ENCODE data around the gene CYB5R4. TPM values are rescaled to one million over a fixed set of nuclear protein-coding genes. Genes with fewer than 3 reads are reported as not detected.

The CYB5R4 gene
- total and polyA plus RNA-seq, 2 of the 13 experiments (the other 11 are each of a cell fraction or from before 2014, with no cell fraction given): 5.3 to 26.1 TPM

DNA sequence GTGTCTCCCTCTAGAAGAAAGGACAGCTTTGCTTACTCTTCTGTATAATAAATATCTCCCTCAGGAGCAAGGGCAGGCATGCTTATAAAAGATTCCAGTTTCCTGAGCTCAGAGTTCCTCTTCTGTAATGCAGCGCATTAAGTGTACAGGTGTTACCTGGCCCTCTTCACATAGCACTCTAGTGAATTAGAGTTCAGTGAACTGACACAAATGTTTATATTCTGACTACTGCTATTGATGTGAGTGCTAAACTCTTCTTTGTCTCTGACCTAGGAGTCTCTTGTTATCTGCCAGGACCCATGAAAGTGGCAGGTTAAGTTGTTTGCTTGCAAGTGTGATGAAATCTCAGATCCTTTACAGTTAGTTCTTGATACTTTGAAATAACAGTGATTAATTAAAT is 33.5 kb downstream of the CYB5R4 start:
- H4K20me1 ChIP-seq (ENCODE audit: insufficient read depth, low read length): no peaks in the 10 kb centered on the region
- no peak overlapping the region for H3K4me3 ChIP-seq (replicated peaks in 1 of 3; ENCODE audit: insufficient read depth in 1 of 3, low read depth in 2 of 3, low read length in 3 of 3)
- no peaks in the 10 kb centered on the region for H3K4me1 ChIP-seq (ENCODE audit: insufficient read depth, low read length)
- no peak overlapping the region for H2AFZ ChIP-seq (ENCODE audit: low read length)
- H3K9me3 ChIP-seq (ENCODE audit: low read length): no peaks in the 10 kb centered on the region
- intact Hi-C loops (cut with micrococcal nuclease; ENCODE audit: unreplicated experiment): no loop called here
- H3K4me2 ChIP-seq (ENCODE audit: low read depth, low read length): no peak overlapping the region
- no peak overlapping the region for H3K27ac ChIP-seq (ENCODE audit: extremely low read length, insufficient read depth, low read length)
- no peak for TF ChIP-seq NFE2L1 (CRISPR knock-in tag; IDR thresholded peaks at IDR 0.05; ENCODE audit: borderline replicate concordance)
- TF ChIP-seq PCBP1 (IDR thresholded peaks at IDR 0.05; ENCODE audit: borderline replicate concordance, low read depth, low read length): no peak
- no peak for TF ChIP-seq KAT2B (IDR thresholded peaks at IDR 0.05; ENCODE audit: borderline replicate concordance, low read depth, low read length)
- no peak for TF ChIP-seq ZNF598 (CRISPR knock-in tag; IDR thresholded peaks at IDR 0.05; ENCODE audit: borderline replicate concordance)
- TF ChIP-seq TRIM24 (CRISPR knock-in tag; IDR thresholded peaks at IDR 0.05): no peak
- TF ChIP-seq ZBTB8A (CRISPR knock-in tag; IDR thresholded peaks at IDR 0.05; ENCODE audit: borderline replicate concordance, low read depth): no peak
- TF ChIP-seq SRF (IDR thresholded peaks at IDR 0.05; ENCODE audit: low read depth, low read length): no peak
- TF ChIP-seq ZNF138 (CRISPR knock-in tag; IDR thresholded peaks at IDR 0.05; ENCODE audit: low read depth): no peak
- no peak for TF ChIP-seq ATAD3A (CRISPR knock-in tag; IDR thresholded peaks at IDR 0.05)
- TF ChIP-seq SAFB2 (CRISPR knock-in tag; IDR thresholded peaks at IDR 0.05; ENCODE audit: borderline replicate concordance, low read depth): no peak
- no peak for TF ChIP-seq HIC2 (CRISPR knock-in tag; IDR thresholded peaks at IDR 0.05; ENCODE audit: low read depth)
- no peak for TF ChIP-seq ZNF260 (CRISPR knock-in tag; IDR thresholded peaks at IDR 0.05; ENCODE audit: borderline replicate concordance, low read depth)
- no peak for TF ChIP-seq RNF2 (conservative IDR thresholded peaks at IDR 0.05; ENCODE audit: low read depth)
- TF ChIP-seq TBX3 (IDR thresholded peaks at IDR 0.05; ENCODE audit: borderline replicate concordance): no peak
- no peak for TF ChIP-seq PHF20 (CRISPR knock-in tag; IDR thresholded peaks at IDR 0.05)
- TF ChIP-seq, protein P1, sequence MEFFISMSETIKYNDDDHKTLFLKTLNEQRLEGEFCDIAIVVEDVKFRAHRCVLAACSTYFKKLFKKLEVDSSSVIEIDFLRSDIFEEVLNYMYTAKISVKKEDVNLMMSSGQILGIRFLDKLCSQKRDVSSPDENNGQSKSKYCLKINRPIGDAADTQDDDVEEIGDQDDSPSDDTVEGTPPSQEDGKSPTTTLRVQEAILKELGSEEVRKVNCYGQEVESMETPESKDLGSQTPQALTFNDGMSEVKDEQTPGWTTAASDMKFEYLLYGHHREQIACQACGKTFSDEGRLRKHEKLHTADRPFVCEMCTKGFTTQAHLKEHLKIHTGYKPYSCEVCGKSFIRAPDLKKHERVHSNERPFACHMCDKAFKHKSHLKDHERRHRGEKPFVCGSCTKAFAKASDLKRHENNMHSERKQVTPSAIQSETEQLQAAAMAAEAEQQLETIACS (CRISPR knock-in tag; IDR thresholded peaks at IDR 0.05): no peak
- TF ChIP-seq PRDM15 (CRISPR knock-in tag; IDR thresholded peaks at IDR 0.05): no peak
- POLR2A ChIA-PET: no interaction called here
- BruUV-seq (replicated peaks): no TSS peak
- no peak overlapping the region for H3K9ac ChIP-seq (ENCODE audit: insufficient read depth, low read depth, low read length)
- no peak for FAIRE-seq
- CTCF ChIA-PET (ENCODE audit: low intra/inter-chr PET ratio, low total read pairs): no interaction called here
- 95% methylated on average over 1 of the region's 1 CpG for WGBS (ENCODE audit: low lambda C conversion rate)
- no peak for ATAC-seq
- H3K27me3 ChIP-seq (ENCODE audit: control insufficient read depth in 1 of 2, insufficient read depth in 2 of 2, low read length in 2 of 2): no peaks in the 10 kb centered on the region
- in situ Hi-C loops (cut with HindIII; ENCODE audit: extremely low pct_ligation_motif_present, low pct_unique_long_range_greater_than_20kb): no loop called here
- DNase-seq (ENCODE audit: low spot score): no peak
- no peaks in the 10 kb centered on the region for H3K79me2 ChIP-seq (ENCODE audit: insufficient read depth, low read length)
- H3K36me3 ChIP-seq (replicated peaks in 1 of 2; ENCODE audit: control insufficient read depth in 1 of 2, insufficient read depth in 2 of 2, low read length in 2 of 2): no peaks in the 10 kb centered on the region

Data from HepG2 (cell line).